Mammary epithelial cell (primary cell): Measurements from ENCODE around the gene CD226.

ENCODE experiments used
- EZH2 ChIP-seq: IDR thresholded peaks from 2 replicates; pipeline ENCODE4 v1.6.1; 2012; ENCODE audit warnings: low read length, inconsistent platforms, borderline replicate concordance
- TF ChIP-seq, protein P1 (sequence below), 2 donors: IDR thresholded peaks in 1 of 2; conservative IDR thresholded peaks in 1 of 2; 2 replicates each; pipeline ENCODE4 v1.5.1; 2011 to 2012; ENCODE audit warnings: inconsistent platforms in 2 of 2, low read length in 2 of 2, mild to moderate bottlenecking in 2 of 2, control low read depth in 1 of 2, low read depth in 1 of 2; ENCODE audit not compliant: insufficient read depth in 1 of 2; ENCODE audit errors: extremely low read depth in 1 of 2

DNA sequence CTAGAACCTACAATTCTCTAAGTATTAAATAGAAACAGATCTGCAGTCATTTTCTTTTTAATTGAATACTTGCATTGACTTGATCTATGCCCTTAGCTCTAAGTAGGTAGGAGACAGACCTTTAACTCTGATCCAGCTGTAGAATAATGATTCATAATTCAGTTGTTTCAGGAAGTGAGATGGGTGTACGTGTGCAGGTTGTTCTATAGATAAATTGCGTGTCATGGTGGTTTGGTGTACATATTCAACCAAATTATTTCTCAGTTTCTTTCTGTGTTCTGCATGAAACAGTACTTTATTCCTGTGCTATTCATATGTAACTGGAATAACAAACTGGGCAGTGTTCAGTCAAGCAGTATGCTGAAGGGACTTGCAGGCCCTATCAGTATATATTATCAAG, 34.3 kb upstream of the CD226 start:
- no peak for TF ChIP-seq EZH2
- TF ChIP-seq, protein P1, sequence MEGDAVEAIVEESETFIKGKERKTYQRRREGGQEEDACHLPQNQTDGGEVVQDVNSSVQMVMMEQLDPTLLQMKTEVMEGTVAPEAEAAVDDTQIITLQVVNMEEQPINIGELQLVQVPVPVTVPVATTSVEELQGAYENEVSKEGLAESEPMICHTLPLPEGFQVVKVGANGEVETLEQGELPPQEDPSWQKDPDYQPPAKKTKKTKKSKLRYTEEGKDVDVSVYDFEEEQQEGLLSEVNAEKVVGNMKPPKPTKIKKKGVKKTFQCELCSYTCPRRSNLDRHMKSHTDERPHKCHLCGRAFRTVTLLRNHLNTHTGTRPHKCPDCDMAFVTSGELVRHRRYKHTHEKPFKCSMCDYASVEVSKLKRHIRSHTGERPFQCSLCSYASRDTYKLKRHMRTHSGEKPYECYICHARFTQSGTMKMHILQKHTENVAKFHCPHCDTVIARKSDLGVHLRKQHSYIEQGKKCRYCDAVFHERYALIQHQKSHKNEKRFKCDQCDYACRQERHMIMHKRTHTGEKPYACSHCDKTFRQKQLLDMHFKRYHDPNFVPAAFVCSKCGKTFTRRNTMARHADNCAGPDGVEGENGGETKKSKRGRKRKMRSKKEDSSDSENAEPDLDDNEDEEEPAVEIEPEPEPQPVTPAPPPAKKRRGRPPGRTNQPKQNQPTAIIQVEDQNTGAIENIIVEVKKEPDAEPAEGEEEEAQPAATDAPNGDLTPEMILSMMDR (conservative IDR thresholded peaks at IDR 0.05 in 1 of 2, IDR thresholded peaks at IDR 0.05 in 1 of 2; ENCODE audit: extremely low read depth in 1 of 2, insufficient read depth in 1 of 2, low read depth in 1 of 2, low read length in 2 of 2), result no peak
